PC-3 (cell line): ENCODE data around the gene ZSWIM8.

Experiments
- EZH2 ChIP-seq: fragments of 300-600 bp; sonication (generic); IDR thresholded peaks from one replicate; pipeline ENCODE4 v1.6.1; 2017; ENCODE audit warnings: antibody characterized with exemption, mild to moderate bottlenecking, low read length; ENCODE audit not compliant: unreplicated experiment
- EZH2phosphoT487 ChIP-seq: fragments of 300-600 bp; sonication (generic); IDR thresholded peaks from 2 replicates; pipeline ENCODE4 v1.6.1; 2018; ENCODE audit warnings: mild to moderate bottlenecking, antibody characterized with exemption, low read length, borderline replicate concordance
- TF ChIP-seq, protein P1 (sequence below): fragments of 300-600 bp; sonication (generic); conservative IDR thresholded peaks from 2 replicates; pipeline ENCODE4 v1.5.1; 2017; ENCODE audit warnings: antibody characterized with exemption, low read depth, mild to moderate bottlenecking, low read length

DNA sequence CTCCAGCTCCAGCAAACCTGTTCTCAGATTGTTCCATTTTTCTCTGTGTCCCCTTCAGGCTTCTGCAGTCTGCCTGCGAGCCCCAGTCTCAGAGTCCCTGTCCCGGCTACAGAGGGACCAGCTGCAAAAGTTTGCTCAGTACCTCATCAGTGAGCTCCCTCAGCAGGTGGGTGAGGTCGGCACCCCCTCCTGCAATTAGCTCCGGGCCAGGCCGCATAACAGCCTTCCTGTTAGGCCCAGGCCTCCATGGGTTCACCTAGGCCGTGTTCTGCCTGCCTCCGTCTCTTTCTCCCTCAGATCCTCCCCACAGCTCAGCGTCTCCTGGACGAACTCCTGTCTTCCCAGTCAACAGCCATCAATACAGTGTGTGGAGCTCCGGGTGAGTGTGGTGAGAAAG is 4.3 kb downstream of the ZSWIM8 start:
- TF ChIP-seq, protein P1, sequence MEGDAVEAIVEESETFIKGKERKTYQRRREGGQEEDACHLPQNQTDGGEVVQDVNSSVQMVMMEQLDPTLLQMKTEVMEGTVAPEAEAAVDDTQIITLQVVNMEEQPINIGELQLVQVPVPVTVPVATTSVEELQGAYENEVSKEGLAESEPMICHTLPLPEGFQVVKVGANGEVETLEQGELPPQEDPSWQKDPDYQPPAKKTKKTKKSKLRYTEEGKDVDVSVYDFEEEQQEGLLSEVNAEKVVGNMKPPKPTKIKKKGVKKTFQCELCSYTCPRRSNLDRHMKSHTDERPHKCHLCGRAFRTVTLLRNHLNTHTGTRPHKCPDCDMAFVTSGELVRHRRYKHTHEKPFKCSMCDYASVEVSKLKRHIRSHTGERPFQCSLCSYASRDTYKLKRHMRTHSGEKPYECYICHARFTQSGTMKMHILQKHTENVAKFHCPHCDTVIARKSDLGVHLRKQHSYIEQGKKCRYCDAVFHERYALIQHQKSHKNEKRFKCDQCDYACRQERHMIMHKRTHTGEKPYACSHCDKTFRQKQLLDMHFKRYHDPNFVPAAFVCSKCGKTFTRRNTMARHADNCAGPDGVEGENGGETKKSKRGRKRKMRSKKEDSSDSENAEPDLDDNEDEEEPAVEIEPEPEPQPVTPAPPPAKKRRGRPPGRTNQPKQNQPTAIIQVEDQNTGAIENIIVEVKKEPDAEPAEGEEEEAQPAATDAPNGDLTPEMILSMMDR = no peak
- TF ChIP-seq EZH2 (no peak), EZH2phosphoT487 (no peak)
